AG04449 (cell line): ENCODE results near the gene DHRS2.

Source experiments
- CTCF ChIA-PET: fragments of 350-600 bp; formaldehyde crosslinking; extraction: SDS; loops from one replicate; lab custom pipeline; 2021; ENCODE audit warnings: antibody characterized with exemption; lab: Yijun Ruan, JAX
- POLR2A ChIA-PET: fragments of 400-600, 350-600 bp; formaldehyde crosslinking; extraction: SDS; loops from one replicate; lab custom pipeline; 2020; ENCODE audit warnings: antibody characterized with exemption, inconsistent platforms; lab: Yijun Ruan, JAX
- DNase-seq: peaks from one replicate; pipeline ENCODE4 v3.0.0-alpha.2; 2010; ENCODE audit warnings: low read depth, low spot score
- H3K4me3 ChIP-seq: 2 replicates; pipeline ENCODE4 v1.5.1; 2011; ENCODE audit warnings: low read depth, mild to moderate bottlenecking, control low read depth, low read length
- TF ChIP-seq, protein P1 (sequence below): IDR thresholded peaks from one replicate; pipeline ENCODE4 v1.5.1; 2011; ENCODE audit warnings: mild to moderate bottlenecking, moderate library complexity, low read length, control low read depth, inconsistent platforms; ENCODE audit not compliant: insufficient read depth; ENCODE audit errors: missing control alignments

Gene DHRS2

DNA sequence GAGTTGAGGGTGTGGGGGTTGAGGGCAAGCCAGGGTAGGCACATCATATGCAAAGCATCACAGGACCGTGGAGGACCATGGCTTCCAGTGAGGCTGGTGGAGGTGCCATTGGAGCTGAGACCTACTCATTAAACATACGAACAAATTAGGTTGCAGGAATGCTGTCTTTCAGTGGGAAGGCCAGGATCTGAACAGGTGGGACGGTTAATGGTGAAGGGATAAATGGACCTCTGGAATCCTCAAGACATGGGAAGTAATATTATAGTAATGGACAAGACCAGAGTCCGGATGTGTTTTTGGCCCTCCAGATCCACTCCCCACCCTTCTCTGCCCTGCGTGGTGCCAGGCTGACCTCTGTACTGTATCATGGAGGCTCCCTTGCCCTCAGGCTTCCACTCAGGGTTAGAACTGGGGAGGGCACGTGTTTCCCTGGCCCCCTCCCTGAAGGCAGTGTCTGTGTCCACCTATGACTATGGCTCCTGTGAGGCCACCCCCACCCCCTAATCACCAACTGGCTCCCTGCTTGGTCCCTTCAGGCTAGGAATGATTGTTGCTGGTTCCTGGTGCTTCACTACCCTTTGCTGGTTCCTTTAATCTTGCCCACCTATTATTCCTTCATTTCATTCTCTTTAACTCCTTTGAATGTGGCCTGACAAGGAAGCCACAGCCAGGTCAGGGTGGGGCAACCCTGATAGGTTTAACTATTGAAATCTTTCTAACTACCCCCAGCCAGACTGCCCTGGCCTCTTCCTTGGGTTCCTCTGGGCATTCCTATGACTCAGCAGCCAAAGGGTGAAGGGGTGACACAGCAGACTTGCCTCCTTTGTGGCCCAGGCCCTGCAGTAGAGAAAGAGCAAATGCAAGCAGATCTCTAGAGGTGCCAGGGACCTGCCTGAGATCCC, 10.7 kb downstream of the DHRS2 start:
- H3K4me3 ChIP-seq, result no peak overlapping the region
- POLR2A ChIA-PET, result no interaction called here
- TF ChIP-seq, protein P1, sequence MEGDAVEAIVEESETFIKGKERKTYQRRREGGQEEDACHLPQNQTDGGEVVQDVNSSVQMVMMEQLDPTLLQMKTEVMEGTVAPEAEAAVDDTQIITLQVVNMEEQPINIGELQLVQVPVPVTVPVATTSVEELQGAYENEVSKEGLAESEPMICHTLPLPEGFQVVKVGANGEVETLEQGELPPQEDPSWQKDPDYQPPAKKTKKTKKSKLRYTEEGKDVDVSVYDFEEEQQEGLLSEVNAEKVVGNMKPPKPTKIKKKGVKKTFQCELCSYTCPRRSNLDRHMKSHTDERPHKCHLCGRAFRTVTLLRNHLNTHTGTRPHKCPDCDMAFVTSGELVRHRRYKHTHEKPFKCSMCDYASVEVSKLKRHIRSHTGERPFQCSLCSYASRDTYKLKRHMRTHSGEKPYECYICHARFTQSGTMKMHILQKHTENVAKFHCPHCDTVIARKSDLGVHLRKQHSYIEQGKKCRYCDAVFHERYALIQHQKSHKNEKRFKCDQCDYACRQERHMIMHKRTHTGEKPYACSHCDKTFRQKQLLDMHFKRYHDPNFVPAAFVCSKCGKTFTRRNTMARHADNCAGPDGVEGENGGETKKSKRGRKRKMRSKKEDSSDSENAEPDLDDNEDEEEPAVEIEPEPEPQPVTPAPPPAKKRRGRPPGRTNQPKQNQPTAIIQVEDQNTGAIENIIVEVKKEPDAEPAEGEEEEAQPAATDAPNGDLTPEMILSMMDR, result no peak
- CTCF ChIA-PET, result interaction anchor here (2.1 to 3.4 kb wide), 2 partner anchors 15 kb away, joined by 5 to 26 read pairs; no protein-coding TSS in a partner anchor
- no peak for DNase-seq

- TF ChIP-seq, protein P1, result no peak
- ChIA-PET POLR2A (no interaction called here), CTCF (interaction anchor here (2.1 kb wide), 1 partner anchor 15 kb away, joined by 5 read pairs; no protein-coding TSS in a partner anchor)
- DNase-seq, result no peak
- no peak overlapping the region for H3K4me3 ChIP-seq
Observed at GRCh38 chr14:23647619-23648018, 11.5 kb downstream of the DHRS2 start.

DNA sequence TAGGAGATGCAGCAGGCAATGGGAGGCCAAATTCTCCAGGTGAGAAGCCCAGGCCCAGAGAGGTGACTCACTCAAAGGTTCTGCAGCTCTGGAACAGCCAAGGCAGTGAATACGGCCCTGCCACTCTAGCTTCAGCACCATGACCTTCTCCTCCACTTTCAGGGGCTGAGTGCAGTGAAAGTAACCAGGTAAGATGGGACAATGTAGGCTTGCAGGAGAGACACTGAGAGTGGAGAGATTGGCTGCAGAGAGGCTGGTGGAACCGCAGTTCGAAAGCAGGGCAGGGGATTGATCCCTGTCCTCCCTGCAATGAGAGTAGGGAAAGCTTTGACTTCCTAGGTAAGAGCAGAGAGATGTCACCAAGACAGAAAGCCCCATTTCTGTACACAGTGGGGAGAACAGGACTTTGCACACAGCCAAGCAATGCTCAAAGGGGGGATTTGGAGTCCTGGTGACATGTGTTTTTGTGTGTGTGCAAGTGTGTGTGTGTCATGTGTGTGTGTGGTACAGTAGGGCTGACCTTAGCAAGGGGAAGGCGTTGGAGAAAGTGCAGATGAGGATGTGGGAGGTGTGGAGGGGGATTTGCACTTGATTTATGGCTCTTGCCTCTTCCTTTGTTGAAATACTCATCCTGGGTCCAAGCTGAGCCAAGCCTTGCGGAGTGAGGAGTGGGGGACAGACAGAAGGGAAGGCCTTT, 12.7 kb downstream of the DHRS2 start:
- ChIA-PET CTCF (interaction anchor here (2.1 kb wide), 1 partner anchor 17 kb away, joined by 5 read pairs; no protein-coding TSS in a partner anchor), POLR2A (no interaction called here)
- DNase-seq, result no peak
- TF ChIP-seq, protein P1, result no peak
- no peak overlapping the region for H3K4me3 ChIP-seq

DNA sequence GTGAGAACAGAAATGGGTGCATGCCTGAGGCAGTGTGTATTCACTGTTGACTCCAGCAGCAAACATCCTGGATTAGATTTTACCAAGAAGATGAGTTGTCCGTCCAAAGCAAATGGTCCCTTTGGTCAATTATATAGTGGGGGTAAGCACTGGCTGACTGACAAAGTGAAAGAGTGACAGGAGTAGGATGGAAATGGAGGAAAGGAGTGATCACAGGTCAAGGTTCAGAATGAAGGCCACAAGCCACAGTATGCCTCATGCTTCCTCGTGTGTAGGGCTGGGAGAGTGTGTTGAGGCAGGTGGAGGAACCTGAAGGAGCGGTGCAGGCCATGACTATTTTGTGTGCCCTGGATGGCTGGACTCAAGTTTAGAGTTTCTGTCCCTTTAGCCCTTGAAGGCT, 14.3 kb downstream of the DHRS2 start:
- ChIA-PET POLR2A (no interaction called here), CTCF (no interaction called here)

DNA sequence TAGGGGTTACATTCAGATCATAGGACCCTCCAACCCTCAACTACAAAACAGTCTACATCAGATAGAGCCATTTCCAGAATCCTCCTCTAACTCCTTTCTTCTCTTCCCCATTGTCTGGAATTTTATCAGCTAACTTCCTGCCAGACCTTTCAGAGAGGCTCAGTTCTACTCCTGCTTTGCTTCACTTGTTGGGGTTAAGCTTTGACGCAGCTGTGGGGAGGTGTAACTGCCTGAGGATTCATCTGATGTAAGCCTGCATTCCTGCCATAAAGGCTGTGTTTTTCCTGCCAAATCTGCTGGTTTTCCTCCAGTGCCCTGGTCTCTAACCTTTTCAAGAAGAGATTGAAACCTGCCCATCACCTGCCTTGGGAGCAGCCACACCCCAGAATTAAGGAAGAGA, 16.9 kb downstream of the DHRS2 start:
- no peak for DNase-seq
- CTCF ChIA-PET, result interaction anchor here (1.0 to 1.7 kb wide), 5 partner anchors 10 to 257 kb away, joined by 3 to 4 read pairs (median 3); no protein-coding TSS in a partner anchor
- POLR2A ChIA-PET, result no interaction called here
- H3K4me3 ChIP-seq, result no peak overlapping the region
- TF ChIP-seq, protein P1, result no peak

More for the DNA sequence above, 14.3 kb downstream of the DHRS2 start:
- DNase-seq, result no peak
- no peak overlapping the region for H3K4me3 ChIP-seq
- TF ChIP-seq, protein P1, result no peak

GRCh38 chr14:23654231-23654630, 18.1 kb downstream of the DHRS2 start:
- no peak overlapping the region for H3K4me3 ChIP-seq
- TF ChIP-seq, protein P1, result no peak
- DNase-seq, result no peak
- ChIA-PET CTCF (no interaction called here), POLR2A (no interaction called here)
